Prostate gland (tissue), 2 donors: ENCODE measurements around the gene SOBP.

Experiments
- POLR2A ChIP-seq: fragments of 450-650 bp; IDR thresholded peaks from one replicate; pipeline ENCODE4 v1.6.1; 2016; ENCODE audit warnings: antibody characterized with exemption, mild to moderate bottlenecking
- POLR2AphosphoS5 ChIP-seq: sonication (generic); formaldehyde crosslinking; IDR thresholded peaks from one replicate; pipeline ENCODE4 v1.6.1; 2017; ENCODE audit warnings: antibody characterized with exemption
- TF ChIP-seq, protein P1 (sequence below), 4 experiments: fragments of 200-600 bp in 2 of 4; fragments of 450-650 bp in 2 of 4; sonication (generic) in 2 of 4; IDR thresholded peaks; 1 replicate in 3 of 4; 2 replicates in 1 of 4; pipeline ENCODE4 v1.5.1; 2016 to 2019; ENCODE audit warnings: antibody characterized with exemption in 4 of 4, mild to moderate bottlenecking in 2 of 4, moderate library complexity in 2 of 4

DNA sequence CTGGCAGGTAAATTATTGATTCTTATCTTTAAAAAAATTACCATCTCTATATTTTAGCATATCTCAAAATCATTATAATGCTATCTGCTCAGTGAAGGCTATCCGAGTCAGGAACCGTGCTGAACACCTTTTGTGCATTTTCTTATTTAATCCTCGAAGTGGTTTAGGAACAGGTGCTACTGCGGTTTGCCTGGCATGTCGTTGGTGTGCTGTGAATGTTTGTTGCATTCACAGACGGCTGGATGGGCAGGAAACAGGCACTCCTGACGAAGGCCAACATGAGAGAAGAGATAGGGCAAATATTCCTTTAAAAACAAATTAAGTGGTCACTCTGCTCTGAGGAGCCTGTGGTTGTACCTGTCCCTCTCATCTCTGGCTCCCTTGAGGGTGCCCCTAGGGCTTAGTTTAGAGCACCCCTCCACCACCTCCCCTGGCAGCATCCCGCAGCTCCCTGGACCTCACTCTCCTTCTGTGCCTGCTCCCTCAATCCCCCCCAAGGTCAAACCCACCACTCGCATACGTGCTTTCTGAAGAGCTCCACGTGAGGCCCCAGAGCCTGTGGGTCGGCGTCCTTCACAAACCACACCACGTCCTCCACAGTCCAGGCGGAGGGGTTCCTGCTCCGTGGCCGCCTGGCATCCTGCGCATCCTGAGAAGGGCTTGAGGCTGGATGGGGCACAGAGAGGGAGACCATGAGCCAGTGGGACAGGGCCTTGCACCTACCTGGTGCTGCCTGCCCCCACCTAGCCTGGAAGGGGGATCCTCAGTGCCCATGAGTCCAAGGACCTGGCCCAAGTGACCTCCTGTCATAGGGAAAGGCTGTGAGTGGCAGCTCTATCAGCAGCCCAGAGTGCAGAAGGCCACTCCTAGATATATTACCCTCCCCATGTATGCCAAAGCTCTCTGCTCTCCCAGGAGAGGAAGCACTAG, 217.7 kb downstream of the SOBP start:
- TF ChIP-seq, protein P1, sequence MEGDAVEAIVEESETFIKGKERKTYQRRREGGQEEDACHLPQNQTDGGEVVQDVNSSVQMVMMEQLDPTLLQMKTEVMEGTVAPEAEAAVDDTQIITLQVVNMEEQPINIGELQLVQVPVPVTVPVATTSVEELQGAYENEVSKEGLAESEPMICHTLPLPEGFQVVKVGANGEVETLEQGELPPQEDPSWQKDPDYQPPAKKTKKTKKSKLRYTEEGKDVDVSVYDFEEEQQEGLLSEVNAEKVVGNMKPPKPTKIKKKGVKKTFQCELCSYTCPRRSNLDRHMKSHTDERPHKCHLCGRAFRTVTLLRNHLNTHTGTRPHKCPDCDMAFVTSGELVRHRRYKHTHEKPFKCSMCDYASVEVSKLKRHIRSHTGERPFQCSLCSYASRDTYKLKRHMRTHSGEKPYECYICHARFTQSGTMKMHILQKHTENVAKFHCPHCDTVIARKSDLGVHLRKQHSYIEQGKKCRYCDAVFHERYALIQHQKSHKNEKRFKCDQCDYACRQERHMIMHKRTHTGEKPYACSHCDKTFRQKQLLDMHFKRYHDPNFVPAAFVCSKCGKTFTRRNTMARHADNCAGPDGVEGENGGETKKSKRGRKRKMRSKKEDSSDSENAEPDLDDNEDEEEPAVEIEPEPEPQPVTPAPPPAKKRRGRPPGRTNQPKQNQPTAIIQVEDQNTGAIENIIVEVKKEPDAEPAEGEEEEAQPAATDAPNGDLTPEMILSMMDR (IDR thresholded peaks at IDR 0.05) = no peak
- no peak for TF ChIP-seq POLR2AphosphoS5
- no peak for TF ChIP-seq POLR2A
